Neuron (in vitro differentiated cells): Measurements from ENCODE around the gene PLCB4.

Experiments
- H2AFZ ChIP-seq: one replicate; pipeline ENCODE4 v1.6.1; 2013; ENCODE audit warnings: low read depth, mild to moderate bottlenecking, inconsistent platforms, low read length, moderate library complexity
- H3K27me3 ChIP-seq: one replicate; pipeline ENCODE4 v1.6.1; 2013; ENCODE audit warnings: low read length; ENCODE audit not compliant: insufficient read depth
- H3K36me3 ChIP-seq: one replicate; pipeline ENCODE4 v1.6.1; 2013; ENCODE audit warnings: low read length; ENCODE audit not compliant: insufficient read depth
- H3K4me1 ChIP-seq: one replicate; pipeline ENCODE4 v1.6.1; 2013; ENCODE audit warnings: low read length; ENCODE audit not compliant: insufficient read depth
- H3K4me3 ChIP-seq: 2 replicates; pipeline ENCODE4 v1.5.1; 2013; ENCODE audit warnings: mild to moderate bottlenecking, low read length, moderate library complexity
- H3K9me3 ChIP-seq: one replicate; pipeline ENCODE4 v1.6.1; 2013; ENCODE audit warnings: low read length

Gene PLCB4

DNA sequence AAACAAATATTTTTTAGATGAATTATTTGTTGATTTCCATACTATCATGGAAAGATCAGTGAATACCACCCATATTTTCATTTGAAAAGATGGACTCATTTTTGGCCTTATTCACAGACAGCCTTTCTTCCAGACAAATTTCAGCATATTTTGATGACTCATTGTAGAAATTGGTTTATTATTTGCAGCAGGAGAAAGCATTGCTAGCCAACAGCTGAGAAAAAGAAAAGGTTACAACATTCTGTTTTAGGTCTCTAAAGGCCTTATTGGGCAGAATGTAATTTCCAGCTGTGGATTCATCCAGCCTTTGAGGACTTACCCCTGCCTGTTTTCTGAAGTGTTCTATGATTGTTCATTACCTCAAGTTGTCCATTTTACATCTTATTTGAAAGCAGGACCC is 201.9 kb downstream of the PLCB4 start:
- Histone ChIP-seq H2AFZ (no peak overlapping the region), H3K9me3 (no peaks in the 10 kb centered on the region), H3K4me3 (no peak overlapping the region), H3K4me1 (no peaks in the 10 kb centered on the region), H3K27me3 (no peaks in the 10 kb centered on the region), H3K36me3 (no peaks in the 10 kb centered on the region)

DNA sequence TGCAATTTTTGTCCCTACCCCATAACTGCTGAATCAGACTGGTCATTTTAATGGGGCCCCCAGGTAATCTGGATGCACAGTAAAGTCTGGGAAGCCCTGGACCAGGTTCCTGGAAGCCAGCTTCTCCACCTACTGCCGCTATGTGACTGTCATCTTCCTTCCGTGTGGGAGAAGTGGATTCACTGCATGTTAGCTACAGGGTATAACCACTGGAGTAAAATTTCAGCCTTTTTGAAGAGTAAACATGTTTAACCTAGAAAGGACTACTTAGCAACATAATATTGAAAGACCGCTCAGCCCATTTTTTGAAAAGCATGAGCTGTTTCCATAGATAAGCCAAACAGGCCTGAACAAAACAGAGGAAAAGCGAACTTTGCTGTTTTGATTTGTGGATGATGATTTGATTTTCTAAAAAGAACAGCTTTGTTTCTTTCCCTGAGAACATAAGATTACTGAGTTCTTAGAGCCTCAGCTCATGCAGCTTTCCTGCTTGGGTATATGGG is 208.1 kb downstream of the PLCB4 start:
- H3K4me3 ChIP-seq, result no peak overlapping the region
- no peaks in the 10 kb centered on the region for H3K27me3 ChIP-seq
- peaks cover 7% of the 10 kb centered on the region for H3K4me1 ChIP-seq
- H3K36me3 ChIP-seq, result no peaks in the 10 kb centered on the region
- H3K9me3 ChIP-seq, result no peaks in the 10 kb centered on the region
- no peak overlapping the region for H2AFZ ChIP-seq

DNA sequence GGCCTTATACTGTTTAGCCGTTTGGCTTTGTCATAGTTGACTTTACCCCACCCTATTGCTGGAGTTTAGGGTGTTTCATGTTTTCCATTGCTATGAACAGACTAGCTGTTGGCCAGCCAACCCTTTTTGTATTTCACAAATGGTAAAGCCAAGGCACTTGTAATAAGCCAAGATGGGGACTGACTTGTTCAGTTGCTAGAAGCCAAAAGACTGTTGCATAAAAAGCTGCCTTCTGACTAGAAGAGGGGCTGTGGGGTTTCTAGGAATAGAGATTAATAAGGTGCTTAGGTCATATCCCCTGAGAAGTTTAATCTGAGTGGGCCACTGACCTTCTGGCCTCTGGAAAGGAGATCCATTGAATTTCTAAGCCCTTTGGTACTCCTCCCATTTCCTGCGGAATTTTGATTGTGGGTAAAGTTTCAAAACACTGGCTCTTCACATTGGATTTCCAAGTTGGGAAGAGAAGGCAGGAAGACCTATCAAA is 211.1 kb downstream of the PLCB4 start:
- H3K4me3 ChIP-seq, result no peak overlapping the region
- H3K9me3 ChIP-seq, result no peaks in the 10 kb centered on the region
- peaks cover 7% of the 10 kb centered on the region for H3K4me1 ChIP-seq
- H2AFZ ChIP-seq, result no peak overlapping the region
- no peaks in the 10 kb centered on the region for H3K36me3 ChIP-seq
- no peaks in the 10 kb centered on the region for H3K27me3 ChIP-seq

DNA sequence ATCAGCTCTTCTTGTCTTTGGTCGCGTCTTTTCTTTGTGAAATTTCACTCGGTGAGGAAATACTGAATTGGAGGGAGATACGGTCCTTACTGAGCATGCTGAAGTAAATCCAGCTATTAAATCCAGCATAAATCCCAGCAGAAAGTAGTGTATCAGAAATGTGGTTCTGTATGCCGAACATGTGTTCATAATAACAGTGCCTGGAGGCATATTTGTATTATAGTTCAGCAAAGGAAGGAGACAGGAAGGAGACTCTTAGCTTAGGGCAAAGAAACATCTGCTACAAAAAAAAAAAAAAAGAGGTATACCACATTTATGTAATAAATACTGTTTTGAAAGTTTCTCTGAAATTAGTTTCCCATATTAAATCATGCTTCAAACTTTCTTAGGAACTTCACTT is 211.8 kb downstream of the PLCB4 start:
- Histone ChIP-seq H3K4me3 (no peak overlapping the region), H3K4me1 (peaks cover 8% of the 10 kb centered on the region), H3K27me3 (no peaks in the 10 kb centered on the region), H3K9me3 (no peaks in the 10 kb centered on the region), H2AFZ (no peak overlapping the region), H3K36me3 (no peaks in the 10 kb centered on the region)

DNA sequence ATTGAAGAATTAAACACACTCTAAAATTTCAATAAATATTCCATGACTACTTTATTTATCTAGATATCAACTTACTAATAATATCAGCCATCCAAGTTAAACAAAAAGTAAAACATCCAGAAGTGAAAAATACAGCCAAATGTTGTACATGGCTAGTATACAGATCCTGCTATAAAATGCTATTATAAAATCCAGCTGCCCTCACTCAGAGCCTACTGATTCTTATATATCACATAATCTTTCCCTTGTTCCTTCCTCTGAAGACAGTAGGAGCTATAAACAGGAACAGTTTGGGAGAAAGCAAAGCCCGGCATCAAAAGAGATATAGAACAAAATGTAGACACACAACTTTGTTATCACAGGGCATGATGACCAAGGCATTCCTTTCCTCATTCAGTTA is 212.9 kb downstream of the PLCB4 start:
- H3K4me1 ChIP-seq, result peaks cover 8% of the 10 kb centered on the region
- H3K36me3 ChIP-seq, result no peaks in the 10 kb centered on the region
- H2AFZ ChIP-seq, result no peak overlapping the region
- no peaks in the 10 kb centered on the region for H3K9me3 ChIP-seq
- H3K27me3 ChIP-seq, result no peaks in the 10 kb centered on the region
- H3K4me3 ChIP-seq, result no peak overlapping the region

DNA sequence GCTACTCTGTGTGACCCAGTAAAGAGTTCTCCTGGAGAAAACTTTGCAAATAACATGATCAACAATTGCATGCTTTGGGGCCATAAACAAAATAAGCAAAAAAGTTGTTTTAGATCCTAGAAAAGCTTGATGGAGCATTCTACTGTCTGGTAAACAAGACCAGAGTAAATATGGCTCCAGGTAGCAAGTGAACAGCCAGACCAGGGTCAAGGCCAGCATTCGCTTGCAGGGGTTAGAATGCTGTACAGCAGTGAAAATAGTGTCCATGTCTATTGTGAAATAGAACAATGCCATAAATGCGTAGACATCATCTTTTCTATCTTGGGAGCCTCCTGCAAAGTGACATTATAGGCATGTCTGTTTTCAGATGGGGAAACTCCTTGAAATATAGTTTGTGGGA is 216.7 kb downstream of the PLCB4 start:
- Histone ChIP-seq H3K36me3 (no peaks in the 10 kb centered on the region), H3K4me3 (no peak overlapping the region), H3K4me1 (peaks cover 1% of the 10 kb centered on the region), H3K27me3 (no peaks in the 10 kb centered on the region), H2AFZ (no peak overlapping the region), H3K9me3 (no peaks in the 10 kb centered on the region)

DNA sequence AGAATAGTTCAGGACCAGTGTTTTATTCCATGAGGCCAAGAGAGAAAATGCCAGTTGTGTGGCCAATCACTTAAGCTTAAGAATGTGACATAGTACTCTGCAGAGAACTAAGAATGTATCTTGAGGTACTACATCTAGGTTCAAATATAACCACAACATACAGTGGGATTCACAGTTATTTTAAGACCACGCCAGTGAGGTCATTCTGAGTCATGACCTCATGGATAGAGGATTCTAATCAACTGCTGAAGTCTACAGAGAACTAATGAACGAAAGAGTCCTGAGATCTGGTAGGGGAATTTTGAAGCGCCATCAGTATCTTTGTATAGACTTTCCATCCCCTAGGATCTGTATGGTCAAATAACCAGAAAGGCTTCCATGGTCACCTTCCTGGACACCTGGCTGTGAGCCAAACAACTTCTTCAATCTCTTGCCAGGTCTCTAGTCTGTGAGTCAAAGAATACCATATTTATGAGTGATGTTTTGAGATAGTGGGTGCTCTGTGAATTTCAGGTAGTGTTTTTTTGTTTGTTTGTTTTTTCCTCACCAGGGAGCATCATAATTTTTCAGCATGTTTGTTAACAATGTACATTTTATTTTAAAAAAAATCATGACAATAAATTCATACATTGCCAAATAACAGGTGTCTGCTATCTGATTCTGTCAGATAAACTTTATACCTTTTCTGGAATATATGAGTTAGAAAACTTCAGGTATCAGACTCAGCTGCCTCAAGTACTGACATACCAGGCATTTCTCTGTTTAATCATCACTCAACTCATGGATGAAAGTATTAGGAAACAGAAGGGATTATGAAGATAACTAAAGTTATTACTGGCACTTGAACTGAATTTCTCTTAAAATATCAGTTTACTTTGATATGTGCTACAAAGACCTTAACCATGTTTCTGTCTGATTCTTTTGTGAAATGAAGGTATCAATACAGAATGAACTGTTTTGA is 217.9 kb downstream of the PLCB4 start:
- Histone ChIP-seq H2AFZ (no peak overlapping the region), H3K27me3 (no peaks in the 10 kb centered on the region), H3K4me3 (no peak overlapping the region), H3K4me1 (peaks cover 1% of the 10 kb centered on the region), H3K9me3 (no peaks in the 10 kb centered on the region), H3K36me3 (no peaks in the 10 kb centered on the region)

DNA sequence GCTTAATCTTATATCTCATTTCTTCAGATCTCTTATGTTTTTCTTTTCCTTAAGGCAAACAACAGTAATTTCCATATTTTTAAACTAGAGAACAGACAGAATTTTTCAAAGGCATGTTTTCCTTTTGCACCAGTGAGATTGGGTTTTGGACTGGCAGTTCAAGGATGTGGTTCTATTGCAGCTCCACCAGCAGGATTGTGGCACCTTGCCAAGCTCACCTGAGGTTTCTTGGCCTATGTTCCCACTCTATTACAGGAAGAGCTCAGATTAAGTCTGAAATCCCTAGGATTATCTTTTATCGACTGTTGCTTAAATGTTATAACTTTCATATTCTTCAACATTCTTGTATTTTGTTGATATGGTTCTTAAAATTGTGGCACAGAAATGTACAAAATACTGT is 218.9 kb downstream of the PLCB4 start:
- Histone ChIP-seq H3K27me3 (no peaks in the 10 kb centered on the region), H3K4me1 (peaks cover 1% of the 10 kb centered on the region), H3K4me3 (no peak overlapping the region), H3K9me3 (no peaks in the 10 kb centered on the region), H2AFZ (no peak overlapping the region), H3K36me3 (no peaks in the 10 kb centered on the region)

DNA sequence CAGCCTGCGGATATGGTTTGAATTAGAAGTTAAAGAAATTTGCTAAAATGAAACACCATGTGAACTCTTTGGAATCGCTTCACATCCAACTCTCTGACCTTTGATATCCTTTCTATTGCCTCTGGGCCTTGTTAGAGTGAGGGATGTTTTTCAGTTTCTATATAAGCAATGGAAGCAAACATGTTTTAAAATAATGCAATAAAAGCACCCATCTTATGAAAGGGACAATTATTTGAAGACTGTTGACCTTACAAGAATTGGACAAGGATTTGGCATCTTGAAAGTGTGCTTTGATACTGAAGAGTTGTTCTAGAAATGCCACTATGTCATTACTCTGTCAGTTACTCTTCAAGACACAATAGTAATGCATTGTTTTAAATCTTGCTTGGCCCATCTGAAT is 221.4 kb downstream of the PLCB4 start:
- Histone ChIP-seq H3K36me3 (no peaks in the 10 kb centered on the region), H2AFZ (no peak overlapping the region), H3K9me3 (no peaks in the 10 kb centered on the region), H3K27me3 (no peaks in the 10 kb centered on the region), H3K4me3 (no peak overlapping the region), H3K4me1 (peaks cover 1% of the 10 kb centered on the region)

DNA sequence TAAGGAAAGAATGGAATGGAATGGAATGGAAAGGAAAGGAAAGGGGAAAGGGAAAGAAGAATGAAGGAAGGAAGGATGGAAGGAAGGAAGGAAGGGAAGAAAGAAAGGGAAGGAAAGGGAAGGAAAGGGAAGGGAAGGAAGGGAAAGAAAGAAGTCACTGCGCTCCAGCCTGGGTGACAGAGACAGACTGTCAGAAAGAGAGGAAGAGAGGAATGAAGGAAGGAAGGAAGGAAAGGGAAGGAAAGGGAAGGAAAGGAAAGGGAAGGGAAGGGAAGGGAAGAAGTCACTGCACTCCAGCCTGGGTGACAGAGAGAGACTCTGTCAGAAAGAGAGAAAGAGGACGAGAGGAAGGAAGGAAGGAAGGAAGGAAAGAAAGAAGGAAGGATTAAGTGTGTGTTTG is 224.3 kb downstream of the PLCB4 start:
- Histone ChIP-seq H2AFZ (no peak overlapping the region), H3K36me3 (no peaks in the 10 kb centered on the region), H3K4me1 (no peaks in the 10 kb centered on the region), H3K4me3 (no peak overlapping the region), H3K27me3 (no peaks in the 10 kb centered on the region), H3K9me3 (no peaks in the 10 kb centered on the region)

DNA sequence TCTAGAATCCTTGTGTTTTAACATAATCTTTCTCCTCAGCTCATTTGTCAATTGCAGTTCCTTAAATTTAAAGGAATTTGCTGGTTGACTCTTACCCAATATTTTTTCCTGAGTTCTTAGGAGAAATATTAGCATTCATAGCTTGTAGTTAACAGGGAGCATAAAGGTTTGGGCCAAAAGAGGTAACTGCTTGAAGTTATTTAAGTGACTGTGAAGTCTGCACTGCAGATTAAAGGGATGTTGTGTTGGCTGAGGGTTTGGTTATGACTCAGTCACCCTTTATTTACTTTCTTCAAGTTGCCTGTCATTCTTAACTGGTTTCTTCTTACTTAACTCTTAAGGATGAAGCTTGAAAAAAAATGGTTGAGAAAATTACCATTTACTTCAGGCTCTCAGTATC is 225.2 kb downstream of the PLCB4 start:
- H3K4me1 ChIP-seq, result no peaks in the 10 kb centered on the region
- H3K4me3 ChIP-seq, result no peak overlapping the region
- no peaks in the 10 kb centered on the region for H3K27me3 ChIP-seq
- H2AFZ ChIP-seq, result no peak overlapping the region
- no peaks in the 10 kb centered on the region for H3K9me3 ChIP-seq
- H3K36me3 ChIP-seq, result no peaks in the 10 kb centered on the region

DNA sequence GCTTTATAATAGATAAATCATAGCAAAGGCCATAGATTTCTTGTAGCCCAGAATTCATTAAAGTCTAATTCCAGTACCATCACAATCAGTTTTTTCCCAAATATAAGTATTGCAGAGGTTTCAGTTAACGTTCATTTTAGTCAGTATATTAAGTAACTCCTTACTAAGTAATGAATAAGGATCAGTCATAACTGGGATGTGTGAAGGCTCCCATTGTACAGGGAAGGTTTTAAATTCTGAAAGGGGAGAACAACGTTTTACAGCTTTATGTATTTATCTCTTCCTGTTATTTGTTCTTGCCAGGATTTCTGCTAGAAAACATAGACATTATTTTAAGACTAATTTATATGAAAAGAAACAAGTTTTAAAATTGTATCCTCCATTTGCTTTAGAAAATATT is 230.0 kb downstream of the PLCB4 start:
- H3K9me3 ChIP-seq, result peaks cover 3% of the 10 kb centered on the region
- H3K4me1 ChIP-seq, result peaks cover 2% of the 10 kb centered on the region
- no peaks in the 10 kb centered on the region for H3K27me3 ChIP-seq
- H2AFZ ChIP-seq, result no peak overlapping the region
- no peaks in the 10 kb centered on the region for H3K36me3 ChIP-seq
- H3K4me3 ChIP-seq, result no peak overlapping the region

DNA sequence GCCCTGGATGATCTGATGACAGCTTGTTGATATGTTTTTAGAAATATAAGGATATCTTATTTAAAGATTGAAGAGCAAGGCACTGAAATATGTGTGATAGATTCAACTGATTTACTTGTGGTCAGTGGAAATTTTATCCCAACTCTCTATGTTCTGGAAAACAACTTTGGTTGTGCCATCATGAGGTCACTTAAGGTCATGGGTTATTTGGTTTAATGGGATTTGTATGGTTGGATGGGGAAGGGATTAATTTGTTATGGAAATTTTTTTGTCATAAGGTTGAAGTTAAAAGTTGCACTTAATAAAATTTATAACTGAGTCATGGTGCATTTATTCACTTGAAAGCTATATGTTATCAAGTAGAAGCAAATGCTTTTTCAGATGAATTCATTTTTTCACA is 231.2 kb downstream of the PLCB4 start:
- Histone ChIP-seq H3K27me3 (no peaks in the 10 kb centered on the region), H3K4me3 (no peak overlapping the region), H3K9me3 (peaks cover 3% of the 10 kb centered on the region), H3K4me1 (peaks cover 2% of the 10 kb centered on the region), H3K36me3 (no peaks in the 10 kb centered on the region), H2AFZ (no peak overlapping the region)
